H1 (cell line): Measurements from ENCODE around the gene TGM2.

Experiments used
- CHD1 ChIP-seq: IDR thresholded peaks from 2 replicates; pipeline ENCODE4 v1.6.1; 2012; ENCODE audit warnings: low read depth, low read length, improper control_type of control experiment
- CREB1 ChIP-seq: IDR thresholded peaks from 2 replicates; pipeline ENCODE4 v1.6.1; 2012; ENCODE audit warnings: inconsistent platforms
- EP300 ChIP-seq, 2 experiments: IDR thresholded peaks; 1 replicate in 1 of 2; 2 replicates in 1 of 2; pipeline ENCODE4 v1.6.1; 2011 to 2012; ENCODE audit warnings: low read depth in 2 of 2, low read length in 2 of 2, mild to moderate bottlenecking in 2 of 2, borderline replicate concordance in 1 of 2, inconsistent platforms in 1 of 2, moderate library complexity in 1 of 2
- GABPA ChIP-seq: IDR thresholded peaks from 2 replicates; pipeline ENCODE4 v1.6.1; 2011; ENCODE audit warnings: mild to moderate bottlenecking, low read length, moderate library complexity, borderline replicate concordance; ENCODE audit not compliant: insufficient read depth
- JUN ChIP-seq: IDR thresholded peaks from 2 replicates; pipeline ENCODE4 v1.6.1; 2011; ENCODE audit warnings: low read depth, mild to moderate bottlenecking, improper control_type of control experiment, low read length
- POLR2A ChIP-seq, 2 experiments: IDR thresholded peaks; 1 replicate in 1 of 2; 2 replicates in 1 of 2; pipeline ENCODE4 v1.6.1; 2011; ENCODE audit warnings: low read depth in 2 of 2, low read length in 2 of 2, mild to moderate bottlenecking in 2 of 2; ENCODE audit errors: control extremely low read depth in 1 of 2
- POLR2AphosphoS5 ChIP-seq: IDR thresholded peaks from 2 replicates; pipeline ENCODE4 v1.6.1; 2011; ENCODE audit warnings: low read depth, low read length
- RAD21 ChIP-seq, 2 experiments: IDR thresholded peaks in 1 of 2; conservative IDR thresholded peaks in 1 of 2; 2 replicates each; pipeline ENCODE4 v1.6.1; 2011; ENCODE audit warnings: low read depth in 2 of 2, low read length in 2 of 2, improper control_type of control experiment in 1 of 2, inconsistent platforms in 1 of 2, mild to moderate bottlenecking in 1 of 2, moderate library complexity in 1 of 2
- SIN3A ChIP-seq, 2 experiments: IDR thresholded peaks in 1 of 2; conservative IDR thresholded peaks in 1 of 2; 2 replicates each; pipeline ENCODE4 v1.6.1; 2011 to 2012; ENCODE audit warnings: low read length in 2 of 2, improper control_type of control experiment in 1 of 2, low read depth in 1 of 2, mild to moderate bottlenecking in 1 of 2
- TAF1 ChIP-seq: IDR thresholded peaks from 2 replicates; pipeline ENCODE4 v1.6.1; 2011; ENCODE audit warnings: mild to moderate bottlenecking, low read depth, low read length
- TBP ChIP-seq: IDR thresholded peaks from 2 replicates; pipeline ENCODE4 v1.6.1; 2011; ENCODE audit warnings: low read depth, low read length, improper control_type of control experiment
- TF ChIP-seq, protein P1 (sequence below), 3 experiments: IDR thresholded peaks; 1 replicate in 2 of 3; 2 replicates in 1 of 3; pipeline versions ENCODE4 v1.5.1 to v1.6.1; 2011; ENCODE audit warnings: low read length in 3 of 3, mild to moderate bottlenecking in 3 of 3, inconsistent platforms in 2 of 3, low read depth in 1 of 3, moderate library complexity in 1 of 3; ENCODE audit not compliant: insufficient read depth in 1 of 3; ENCODE audit errors: control extremely low read depth in 1 of 3
- TF ChIP-seq, protein P2 (sequence below): IDR thresholded peaks from 2 replicates; pipeline ENCODE4 v1.6.1; 2012; ENCODE audit warnings: inconsistent platforms

DNA sequence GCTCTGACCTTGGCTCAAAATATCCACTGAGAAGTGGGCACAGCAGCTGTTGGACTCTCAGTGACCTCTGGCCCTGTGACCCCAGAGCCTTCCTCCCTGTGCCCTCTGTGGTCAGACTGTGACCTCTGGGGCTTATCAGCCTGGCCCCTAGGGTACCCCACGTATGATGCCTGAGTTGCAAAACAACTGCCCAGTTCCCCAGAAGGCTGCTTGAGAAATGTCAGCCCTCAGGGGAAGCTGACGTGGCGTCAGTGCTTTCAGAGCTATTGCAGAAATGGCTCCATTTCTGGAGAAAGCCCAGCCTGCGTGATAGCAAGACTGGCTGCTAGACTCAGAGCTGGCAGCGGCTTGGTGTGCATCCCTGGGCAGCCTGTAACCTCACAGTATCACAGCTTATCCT lies 31.5 kb upstream of the TGM2 start:
- TF ChIP-seq JUN (no peak), TAF1 (no peak), GABPA (no peak), POLR2AphosphoS5 (no peak), POLR2A (IDR thresholded peaks at IDR 0.05; ENCODE audit: control extremely low read depth in 1 of 2, low read depth in 2 of 2, low read length in 2 of 2) (no peak), EP300 (IDR thresholded peaks at IDR 0.05; ENCODE audit: borderline replicate concordance in 1 of 2, low read depth in 2 of 2, low read length in 2 of 2) (no peak), TBP (no peak), SIN3A (conservative IDR thresholded peaks at IDR 0.05 in 1 of 2, IDR thresholded peaks at IDR 0.05 in 1 of 2; ENCODE audit: low read depth in 1 of 2, low read length in 2 of 2) (no peak), CREB1 (no peak), CHD1 (no peak), RAD21 (IDR thresholded peaks at IDR 0.05 in 1 of 2, conservative IDR thresholded peaks at IDR 0.05 in 1 of 2; ENCODE audit: low read depth in 2 of 2, low read length in 2 of 2) (no peak)
- TF ChIP-seq, protein P1, sequence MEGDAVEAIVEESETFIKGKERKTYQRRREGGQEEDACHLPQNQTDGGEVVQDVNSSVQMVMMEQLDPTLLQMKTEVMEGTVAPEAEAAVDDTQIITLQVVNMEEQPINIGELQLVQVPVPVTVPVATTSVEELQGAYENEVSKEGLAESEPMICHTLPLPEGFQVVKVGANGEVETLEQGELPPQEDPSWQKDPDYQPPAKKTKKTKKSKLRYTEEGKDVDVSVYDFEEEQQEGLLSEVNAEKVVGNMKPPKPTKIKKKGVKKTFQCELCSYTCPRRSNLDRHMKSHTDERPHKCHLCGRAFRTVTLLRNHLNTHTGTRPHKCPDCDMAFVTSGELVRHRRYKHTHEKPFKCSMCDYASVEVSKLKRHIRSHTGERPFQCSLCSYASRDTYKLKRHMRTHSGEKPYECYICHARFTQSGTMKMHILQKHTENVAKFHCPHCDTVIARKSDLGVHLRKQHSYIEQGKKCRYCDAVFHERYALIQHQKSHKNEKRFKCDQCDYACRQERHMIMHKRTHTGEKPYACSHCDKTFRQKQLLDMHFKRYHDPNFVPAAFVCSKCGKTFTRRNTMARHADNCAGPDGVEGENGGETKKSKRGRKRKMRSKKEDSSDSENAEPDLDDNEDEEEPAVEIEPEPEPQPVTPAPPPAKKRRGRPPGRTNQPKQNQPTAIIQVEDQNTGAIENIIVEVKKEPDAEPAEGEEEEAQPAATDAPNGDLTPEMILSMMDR (IDR thresholded peaks at IDR 0.05; ENCODE audit: control extremely low read depth in 1 of 3, insufficient read depth in 1 of 3, low read depth in 1 of 3, low read length in 3 of 3) = no peak
- TF ChIP-seq, protein P2, sequence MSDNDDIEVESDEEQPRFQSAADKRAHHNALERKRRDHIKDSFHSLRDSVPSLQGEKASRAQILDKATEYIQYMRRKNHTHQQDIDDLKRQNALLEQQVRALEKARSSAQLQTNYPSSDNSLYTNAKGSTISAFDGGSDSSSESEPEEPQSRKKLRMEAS = no peak
